Activated CD8-positive, alpha-beta memory T cell treated with anti-CD3 and anti-CD28 coated beads for 36 hours (primary cell): ENCODE measurements around the gene TOP3B. TPM values are rescaled to one million over a fixed set of nuclear protein-coding genes. Genes with fewer than 3 reads are reported as not detected.

ENCODE experiments used
- CTCF ChIA-PET: fragments of 350-600 bp; sonication (Branson Sonifier 250); formaldehyde crosslinking; loops from one replicate; lab custom pipeline; 2021; ENCODE audit warnings: antibody characterized with exemption; lab: Charles Lee
- POLR2A ChIA-PET: fragments of 350-600 bp; sonication (Branson Sonifier 250); formaldehyde crosslinking; loops from one replicate; lab custom pipeline; 2021; ENCODE audit warnings: antibody characterized with exemption; lab: Charles Lee
- total RNA-seq, 2 experiments: library from RNA; stranded (reverse); gene quantifications; one replicate each; pipeline ENCODE4 v1.2.3, GENCODE V29; 2021

TOP3B gene
- total RNA-seq, 2 experiments from 2014 or later, result 33.2 to 38.8 TPM

DNA sequence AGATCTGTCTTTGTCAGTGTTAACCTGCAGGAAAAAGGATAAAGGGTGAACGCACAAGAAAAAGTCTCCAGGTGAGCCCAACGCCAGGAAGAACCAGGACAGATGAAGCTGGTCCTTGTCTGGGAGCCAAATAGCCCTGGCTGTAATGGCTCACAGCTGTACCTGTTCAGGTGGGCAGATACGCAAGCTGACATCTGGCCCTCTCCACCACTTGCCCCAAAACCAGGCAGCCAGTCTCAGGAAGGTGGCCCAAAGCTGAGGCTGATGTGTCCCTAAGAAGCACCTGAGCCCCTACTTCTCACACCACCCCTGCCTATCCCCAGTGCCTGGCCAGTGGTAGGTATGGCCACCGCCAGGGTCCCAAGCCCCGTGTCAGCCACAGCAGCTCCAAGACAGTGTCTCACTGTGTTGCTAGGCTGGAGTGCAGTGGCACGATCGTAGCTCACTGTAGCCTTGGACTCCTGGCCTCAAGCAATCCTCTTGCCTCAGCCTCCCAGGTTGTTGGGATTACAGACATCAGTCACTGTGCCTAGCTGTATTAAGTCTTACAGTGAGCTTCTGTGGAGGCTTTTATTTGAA is 14.8 kb downstream of the TOP3B start:
- CTCF ChIA-PET, result interaction anchor here (1.4 kb wide), 1 partner anchor 30 kb away, joined by 4 read pairs; no protein-coding TSS in a partner anchor
- POLR2A ChIA-PET, result no interaction called here

DNA sequence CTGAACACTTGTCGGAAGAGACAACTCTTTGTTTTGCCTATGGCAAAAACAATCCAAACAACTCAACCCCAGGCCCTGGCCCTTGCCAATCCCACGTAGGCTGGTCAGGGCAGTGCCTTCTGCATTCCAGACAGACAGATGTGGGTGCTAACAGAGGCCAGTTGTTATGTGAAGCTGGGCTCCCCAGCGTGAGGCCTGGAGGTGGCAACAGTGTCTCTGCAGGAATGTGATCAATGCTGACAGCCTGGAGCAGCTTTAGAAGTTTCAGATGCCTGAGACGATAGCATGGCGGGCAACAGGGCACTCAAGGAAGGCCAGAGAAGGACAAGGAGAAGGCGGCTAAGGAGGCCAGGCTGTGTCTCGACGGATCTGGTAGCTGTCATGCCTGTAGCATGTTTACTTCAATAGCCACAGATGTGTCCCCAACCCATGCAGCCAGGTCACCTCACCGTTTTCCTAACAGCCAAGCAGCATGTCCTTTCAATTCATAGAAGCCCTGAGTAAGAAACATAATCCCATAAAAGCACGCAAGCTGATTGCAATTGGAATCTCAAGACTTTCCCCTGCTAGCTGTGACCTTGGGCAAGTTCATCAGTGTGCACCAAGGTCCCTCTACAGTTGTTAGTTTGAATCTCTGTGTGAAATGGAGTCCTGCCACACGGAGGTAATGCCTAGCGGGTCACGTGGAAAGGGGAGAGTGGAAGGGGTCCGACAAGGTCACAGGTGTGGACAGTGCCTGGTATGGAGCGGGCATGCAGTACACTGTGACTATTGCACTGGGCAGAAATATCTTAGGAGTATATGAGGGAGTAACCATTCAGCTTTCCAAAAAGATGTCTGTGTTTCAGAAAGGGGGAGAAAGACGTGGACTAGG is 15.7 kb downstream of the TOP3B start:
- CTCF ChIA-PET, result interaction anchor here (1.4 kb wide), 1 partner anchor 29 kb away, joined by 4 read pairs; no protein-coding TSS in a partner anchor
- POLR2A ChIA-PET, result no interaction called here

DNA sequence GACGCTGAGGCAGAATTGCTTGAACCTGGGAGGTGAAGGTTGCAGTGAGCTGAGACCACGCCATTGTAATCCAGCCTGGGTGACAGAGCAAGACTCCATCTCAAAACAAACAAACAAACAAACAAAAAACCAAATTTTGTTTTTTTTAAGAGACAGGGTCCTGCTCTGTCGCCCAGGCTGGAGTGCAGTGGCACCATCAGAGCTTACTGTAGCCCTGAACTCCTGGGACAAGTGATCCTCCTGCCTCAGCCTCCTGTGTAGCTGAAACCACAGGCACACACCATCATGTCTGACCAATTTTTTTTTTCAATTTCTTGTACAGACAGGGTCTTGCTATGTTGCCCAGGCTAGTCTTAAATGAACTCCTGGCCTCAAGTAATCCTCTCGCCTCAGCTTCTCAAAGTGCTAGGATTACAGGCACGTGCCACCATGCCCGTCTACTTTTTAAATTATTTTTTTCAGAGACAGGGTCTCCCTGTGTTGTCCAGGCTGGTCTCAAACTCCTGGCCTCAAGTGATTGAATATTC is 16.8 kb downstream of the TOP3B start:
- ChIA-PET CTCF (interaction anchor here (1.2 kb wide), 1 partner anchor 28 kb away, joined by 3 read pairs; no protein-coding TSS in a partner anchor), POLR2A (no interaction called here)

GRCh38 chr22:21964918-21965484 is 17.6 kb downstream of the TOP3B start:
- ChIA-PET CTCF (interaction anchor here (1.2 kb wide), 1 partner anchor 27 kb away, joined by 3 read pairs; no protein-coding TSS in a partner anchor), POLR2A (no interaction called here)

DNA sequence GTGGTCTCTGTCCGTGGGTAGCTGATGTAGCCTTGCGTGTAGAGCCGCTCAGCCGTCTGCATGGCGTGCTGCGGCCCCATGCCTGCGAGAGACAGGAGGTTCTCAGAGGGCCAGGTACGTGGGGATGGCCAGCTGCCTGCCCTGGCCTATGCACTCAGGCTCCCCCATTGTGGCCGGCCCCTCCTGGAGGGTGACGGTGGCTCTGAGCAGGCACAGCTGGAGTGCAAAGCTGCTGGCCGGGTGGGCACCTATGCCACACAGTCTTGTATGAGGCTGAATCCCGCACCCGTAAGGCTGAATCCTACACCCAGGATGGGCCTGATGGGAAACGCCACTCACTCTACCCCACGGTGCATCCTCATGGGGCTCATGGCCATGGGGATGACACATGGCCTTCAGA is 18.4 kb downstream of the TOP3B start:
- ChIA-PET CTCF (no interaction called here), POLR2A (no interaction called here)

- CTCF ChIA-PET, result interaction anchor here (0.8 kb wide), 1 partner anchor 16 kb away, joined by 3 read pairs; no protein-coding TSS in a partner anchor
- POLR2A ChIA-PET, result no interaction called here
Measured at GRCh38 chr22:21963790-21964211, 18.8 kb downstream of the TOP3B start.

GRCh38 chr22:21963286-21963685 is 19.3 kb downstream of the TOP3B start:
- ChIA-PET CTCF (interaction anchor here (0.8 kb wide), 1 partner anchor 16 kb away, joined by 3 read pairs; no protein-coding TSS in a partner anchor), POLR2A (no interaction called here)

DNA sequence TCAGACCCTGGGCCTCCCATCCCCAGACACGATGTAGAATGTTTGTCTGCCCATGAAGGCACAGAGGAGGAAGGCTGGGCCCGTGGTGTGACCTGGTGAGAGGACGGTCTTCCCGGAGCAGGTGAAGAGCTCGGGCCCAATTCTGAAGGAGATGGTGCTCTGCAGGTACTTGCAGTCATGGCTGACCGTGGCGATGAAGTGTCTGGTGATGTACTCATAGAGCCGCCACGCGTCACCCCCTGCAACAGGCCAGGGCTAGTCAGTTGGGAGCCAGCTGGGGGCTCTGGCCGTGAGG is 20.0 kb downstream of the TOP3B start:
- CTCF ChIA-PET, result no interaction called here
- POLR2A ChIA-PET, result no interaction called here

DNA sequence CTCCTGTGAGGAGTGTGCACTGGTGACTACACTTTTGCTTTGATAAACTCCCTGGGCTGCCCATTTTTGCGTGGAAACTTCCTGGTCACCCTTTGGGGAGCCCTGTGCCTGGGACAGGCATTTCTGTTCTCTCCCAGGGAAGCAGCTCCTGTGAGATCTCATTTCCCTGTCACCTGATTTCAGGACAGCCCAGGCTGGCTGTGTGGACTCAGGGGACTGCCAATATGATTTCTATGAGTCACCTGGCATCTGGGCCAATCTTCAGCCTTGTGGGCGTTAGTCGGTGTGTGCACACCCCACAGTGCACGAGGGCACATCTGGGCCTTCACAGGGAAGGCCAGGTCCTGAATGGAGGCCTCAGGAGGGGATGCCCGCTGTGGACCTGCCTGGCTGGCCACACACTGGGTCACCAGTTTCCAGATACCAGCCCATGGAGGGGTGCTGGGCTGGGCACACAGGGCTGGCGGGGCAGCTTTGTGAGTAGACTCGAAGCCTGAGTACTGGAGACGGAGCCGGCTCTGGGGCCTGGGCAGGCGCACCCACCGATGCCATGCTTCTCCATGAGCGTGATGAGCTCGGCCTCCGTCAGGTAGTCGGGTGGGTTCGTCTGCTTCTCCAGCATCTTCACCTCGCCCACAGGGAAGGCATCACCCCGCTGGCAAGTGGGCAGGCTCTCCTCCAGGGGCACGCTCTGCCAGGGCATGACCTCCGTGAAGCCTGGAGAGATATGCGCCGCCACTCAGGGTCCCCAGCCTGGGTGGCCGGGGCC is 20.5 kb downstream of the TOP3B start:
- ChIA-PET CTCF (interaction anchor here (2.0 kb wide), 1 partner anchor 11 kb away, joined by 5 read pairs; no protein-coding TSS in a partner anchor), POLR2A (no interaction called here)

DNA sequence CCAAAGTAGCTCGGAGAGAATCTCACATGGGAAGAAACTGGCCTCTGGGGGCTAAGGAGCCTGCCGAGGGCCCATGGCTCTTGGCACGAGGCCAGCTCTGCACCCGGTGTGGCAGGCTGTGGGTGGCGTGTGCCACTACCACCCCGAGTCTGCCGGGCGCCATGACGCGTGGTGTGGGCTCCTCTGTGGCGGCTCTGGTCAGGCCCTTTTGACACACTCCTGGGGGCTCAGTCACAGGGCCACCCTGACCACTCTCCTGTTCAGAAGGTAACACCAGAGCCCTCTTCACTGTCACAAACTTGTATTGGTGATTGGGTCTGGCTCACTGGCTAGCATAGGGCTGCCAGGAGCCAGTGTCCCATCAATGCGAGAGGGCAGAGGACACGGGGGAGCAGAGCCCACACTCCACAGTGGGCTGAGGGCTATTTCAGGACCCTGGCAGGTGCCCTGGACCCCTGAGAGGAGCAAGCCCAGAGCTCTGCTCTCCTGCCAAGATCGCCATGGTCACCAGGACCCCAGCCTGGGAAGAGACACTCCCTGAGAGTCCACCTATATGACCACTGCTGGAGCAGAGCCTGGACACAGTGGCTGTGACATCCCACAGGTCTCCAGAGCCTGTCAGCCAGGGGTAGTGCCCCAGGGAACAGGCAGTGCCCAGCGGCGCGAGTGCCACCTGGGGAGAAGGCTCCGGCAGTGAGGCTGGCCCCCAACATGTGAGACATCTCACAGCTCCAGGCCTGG is 21.3 kb downstream of the TOP3B start:
- ChIA-PET POLR2A (no interaction called here), CTCF (interaction anchor here (2.0 kb wide), 1 partner anchor 11 kb away, joined by 5 read pairs; no protein-coding TSS in a partner anchor)

- ChIA-PET CTCF (interaction anchor here (2.0 kb wide), 1 partner anchor 12 kb away, joined by 5 read pairs; no protein-coding TSS in a partner anchor), POLR2A (no interaction called here)
Measured at GRCh38 chr22:21960200-21961126, 22.1 kb downstream of the TOP3B start.

DNA sequence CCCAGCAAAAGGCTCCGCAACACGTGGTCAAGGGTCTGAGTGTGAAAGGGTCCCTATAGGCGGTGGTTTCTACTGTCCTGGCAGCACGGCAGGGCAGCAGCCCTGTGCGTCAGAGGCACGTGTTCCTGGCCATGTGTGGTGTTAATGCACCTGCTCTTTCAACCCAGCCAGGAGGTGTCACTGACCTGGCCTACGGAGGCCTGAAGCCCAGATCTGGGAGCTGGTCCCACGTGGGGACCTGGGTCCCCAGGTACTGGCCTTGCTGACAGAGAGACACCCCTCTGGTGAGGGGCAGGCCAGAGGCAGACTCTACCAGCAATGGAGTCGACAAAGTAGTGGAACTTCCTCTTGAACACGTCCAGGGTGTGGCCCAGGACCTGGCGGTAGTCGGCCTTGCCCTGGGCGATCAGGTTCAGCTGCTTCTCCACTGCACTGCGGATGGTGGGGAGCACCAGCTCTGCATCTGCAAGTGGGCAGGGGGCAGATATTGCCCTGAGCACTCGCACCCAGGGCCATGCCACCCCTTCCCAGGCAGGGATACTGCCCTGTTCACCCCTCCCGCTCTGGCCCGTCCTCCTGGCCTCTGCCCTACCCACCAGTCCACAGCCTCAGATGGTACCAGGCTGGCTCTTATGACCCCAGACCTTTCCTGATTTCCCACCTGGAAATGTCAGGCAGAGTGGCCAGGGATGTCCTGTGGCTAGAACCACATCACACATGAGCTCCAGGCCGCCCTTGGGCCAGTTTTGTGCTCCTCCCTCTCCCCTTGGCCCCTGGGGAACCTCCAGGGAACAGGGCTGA is 23.1 kb downstream of the TOP3B start:
- ChIA-PET POLR2A (no interaction called here), CTCF (interaction anchor here (0.8 to 2.0 kb wide), 2 partner anchors 13 to 22 kb away, joined by 3 to 5 read pairs; no protein-coding TSS in a partner anchor)

- CTCF ChIA-PET, result interaction anchor here (0.8 to 1.1 kb wide), 2 partner anchors 14 to 23 kb away, joined by 3 read pairs; no protein-coding TSS in a partner anchor
Measured at GRCh38 chr22:21958360-21959273, 24.0 kb downstream of the TOP3B start.

GRCh38 chr22:21952586-21953571 is 29.7 kb downstream of the TOP3B start, which contains the start of gene PPM1F:
Gene PPM1F (minus strand): TSS chr22:21952848. CDS start chr22:21946048, 6,800 bp downstream.
- ChIA-PET CTCF (interaction anchor here (0.7 to 7.4 kb wide), 9 partner anchors 9 to 248 kb away, joined by 3 to 72 read pairs (median 5); no protein-coding TSS in a partner anchor), POLR2A (interaction anchor here (0.6 to 0.9 kb wide), 2 partner anchors 11 to 295 kb away, joined by 5 to 6 read pairs; no protein-coding TSS in a partner anchor)

More at GRCh38 chr22:21958360-21959273, 24.0 kb downstream of the TOP3B start:
- POLR2A ChIA-PET, result no interaction called here
